ENCODE measurements around the gene KIAA1671.

DNA sequence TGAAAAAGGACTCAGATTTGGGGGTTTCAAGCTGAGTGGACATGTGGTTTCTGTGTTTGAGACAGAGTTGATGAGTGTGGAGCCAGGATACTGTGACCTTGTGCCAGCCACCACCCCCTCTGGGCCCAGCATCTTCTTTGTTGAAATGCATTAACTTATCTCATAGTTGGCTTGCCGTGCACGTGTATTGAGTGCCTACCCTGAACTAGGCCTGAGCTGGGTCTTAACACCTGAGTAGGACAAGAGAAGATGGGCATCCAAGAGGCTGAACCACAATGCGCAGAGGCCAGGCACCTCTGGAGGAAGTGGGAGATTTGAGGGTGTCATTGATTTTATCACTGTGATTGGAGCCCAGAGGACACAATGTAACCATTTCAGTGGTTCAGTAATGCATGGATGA, 129.6 kb downstream of the KIAA1671 start:
- TF ChIP-seq TAF1 (IDR thresholded peaks at IDR 0.05; ENCODE audit: borderline replicate concordance, low read depth, low read length), result no peak
- TF ChIP-seq, protein P1, sequence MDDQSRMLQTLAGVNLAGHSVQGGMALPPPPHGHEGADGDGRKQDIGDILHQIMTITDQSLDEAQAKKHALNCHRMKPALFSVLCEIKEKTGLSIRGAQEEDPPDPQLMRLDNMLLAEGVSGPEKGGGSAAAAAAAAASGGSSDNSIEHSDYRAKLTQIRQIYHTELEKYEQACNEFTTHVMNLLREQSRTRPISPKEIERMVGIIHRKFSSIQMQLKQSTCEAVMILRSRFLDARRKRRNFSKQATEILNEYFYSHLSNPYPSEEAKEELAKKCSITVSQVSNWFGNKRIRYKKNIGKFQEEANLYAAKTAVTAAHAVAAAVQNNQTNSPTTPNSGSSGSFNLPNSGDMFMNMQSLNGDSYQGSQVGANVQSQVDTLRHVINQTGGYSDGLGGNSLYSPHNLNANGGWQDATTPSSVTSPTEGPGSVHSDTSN (IDR thresholded peaks at IDR 0.05), result no peak
- no peak for TF ChIP-seq NRF1 (IDR thresholded peaks at IDR 0.05; ENCODE audit: low read depth, low read length)
- TF ChIP-seq, protein P2, sequence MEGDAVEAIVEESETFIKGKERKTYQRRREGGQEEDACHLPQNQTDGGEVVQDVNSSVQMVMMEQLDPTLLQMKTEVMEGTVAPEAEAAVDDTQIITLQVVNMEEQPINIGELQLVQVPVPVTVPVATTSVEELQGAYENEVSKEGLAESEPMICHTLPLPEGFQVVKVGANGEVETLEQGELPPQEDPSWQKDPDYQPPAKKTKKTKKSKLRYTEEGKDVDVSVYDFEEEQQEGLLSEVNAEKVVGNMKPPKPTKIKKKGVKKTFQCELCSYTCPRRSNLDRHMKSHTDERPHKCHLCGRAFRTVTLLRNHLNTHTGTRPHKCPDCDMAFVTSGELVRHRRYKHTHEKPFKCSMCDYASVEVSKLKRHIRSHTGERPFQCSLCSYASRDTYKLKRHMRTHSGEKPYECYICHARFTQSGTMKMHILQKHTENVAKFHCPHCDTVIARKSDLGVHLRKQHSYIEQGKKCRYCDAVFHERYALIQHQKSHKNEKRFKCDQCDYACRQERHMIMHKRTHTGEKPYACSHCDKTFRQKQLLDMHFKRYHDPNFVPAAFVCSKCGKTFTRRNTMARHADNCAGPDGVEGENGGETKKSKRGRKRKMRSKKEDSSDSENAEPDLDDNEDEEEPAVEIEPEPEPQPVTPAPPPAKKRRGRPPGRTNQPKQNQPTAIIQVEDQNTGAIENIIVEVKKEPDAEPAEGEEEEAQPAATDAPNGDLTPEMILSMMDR (IDR thresholded peaks at IDR 0.05), result no peak
